ENCODE results near the gene ZBTB17. TPM values are rescaled to one million over a fixed set of nuclear protein-coding genes. Genes with fewer than 3 reads are reported as not detected.

The ZBTB17 gene
- total and polyA plus RNA-seq, 2 of the 8 experiments (the other 6 are each of a cell fraction or from before 2014, with no cell fraction given), result 24.7 to 36.2 TPM

DNA sequence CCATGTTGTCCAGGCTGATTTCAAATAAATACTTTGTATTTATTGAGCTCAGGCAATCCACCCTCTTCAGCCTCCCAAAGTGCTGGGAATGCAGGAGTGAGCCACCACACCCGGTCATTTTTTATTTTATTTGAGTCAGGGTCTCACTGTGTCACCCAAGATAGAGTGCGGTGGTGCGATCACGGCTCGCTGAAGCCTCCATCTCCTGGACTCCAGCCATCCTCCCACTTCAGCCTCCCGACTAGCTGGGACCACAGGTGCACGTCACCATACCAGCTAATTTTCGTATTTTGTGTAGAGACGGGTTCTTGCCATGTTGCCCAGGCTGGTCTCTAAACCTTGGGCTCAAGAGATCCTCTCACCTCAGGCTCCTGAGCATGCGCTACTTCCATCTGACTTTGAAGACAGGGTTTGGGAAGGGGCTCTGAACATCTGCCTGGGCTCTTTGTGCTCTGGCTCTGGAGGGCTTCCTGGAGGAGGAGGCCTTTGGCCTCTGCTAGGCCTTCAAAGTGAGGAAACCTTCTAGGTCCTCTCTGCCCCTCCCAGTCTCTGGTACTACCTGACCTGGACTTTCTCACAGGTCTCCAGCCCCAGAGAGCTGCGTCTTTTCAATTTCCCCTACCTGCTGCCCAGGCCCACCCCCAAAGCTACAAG, 36.2 kb upstream of the ZBTB17 start (continued):
- TF ChIP-seq RNF2 (IDR thresholded peaks at IDR 0.05; ENCODE audit: borderline replicate concordance, low read depth, low read length, missing control alignments, poor library complexity, severe bottlenecking) (no peak), POU5F1 (IDR thresholded peaks at IDR 0.05; ENCODE audit: low read depth, low read length) (no peak), TAF7 (optimal IDR thresholded peaks at IDR 0.05; ENCODE audit: borderline replicate concordance, low read depth, low read length) (no peak)

All from H1 (cell line).